Measurements from ENCODE around the gene LIX1L. TPM values are rescaled to one million over a fixed set of nuclear protein-coding genes. Genes with fewer than 3 reads are reported as not detected.

LIX1L gene
- total and polyA plus RNA-seq, 2 of the 13 experiments (the other 11 are each of a cell fraction or from before 2014, with no cell fraction given) = 8.1 to 24.9 TPM

DNA sequence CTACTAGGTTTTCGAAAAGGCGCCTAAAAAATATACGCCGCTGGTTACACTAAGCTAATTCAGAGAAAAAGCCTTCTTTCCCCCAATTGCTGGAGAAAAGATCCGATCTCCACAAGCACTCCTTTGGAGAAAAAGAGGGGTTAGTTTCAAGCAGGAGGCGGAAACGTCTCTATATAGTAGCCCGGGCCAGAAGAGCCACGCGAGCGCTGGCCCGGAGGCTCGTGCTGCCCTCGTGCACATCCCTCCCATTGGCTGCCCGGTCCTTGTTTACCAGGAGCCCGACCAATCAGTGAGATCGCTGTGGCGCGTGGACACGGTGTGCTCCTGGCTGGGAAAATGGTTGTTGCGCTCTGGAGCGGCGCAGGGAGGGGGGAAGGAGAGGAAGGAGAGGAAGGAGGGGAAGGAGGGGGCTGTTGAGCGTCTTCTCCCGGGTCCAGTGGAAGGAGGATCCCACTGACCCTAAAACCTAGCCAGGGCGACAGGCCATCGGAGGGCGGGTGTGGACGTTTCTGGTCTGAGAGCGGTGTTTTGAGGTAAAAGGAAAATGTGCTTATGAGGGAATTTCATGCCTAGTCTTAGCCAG is 38.7 kb upstream of the LIX1L start, which contains the start of gene TXNIP (continued):
- TF ChIP-seq, protein P1, sequence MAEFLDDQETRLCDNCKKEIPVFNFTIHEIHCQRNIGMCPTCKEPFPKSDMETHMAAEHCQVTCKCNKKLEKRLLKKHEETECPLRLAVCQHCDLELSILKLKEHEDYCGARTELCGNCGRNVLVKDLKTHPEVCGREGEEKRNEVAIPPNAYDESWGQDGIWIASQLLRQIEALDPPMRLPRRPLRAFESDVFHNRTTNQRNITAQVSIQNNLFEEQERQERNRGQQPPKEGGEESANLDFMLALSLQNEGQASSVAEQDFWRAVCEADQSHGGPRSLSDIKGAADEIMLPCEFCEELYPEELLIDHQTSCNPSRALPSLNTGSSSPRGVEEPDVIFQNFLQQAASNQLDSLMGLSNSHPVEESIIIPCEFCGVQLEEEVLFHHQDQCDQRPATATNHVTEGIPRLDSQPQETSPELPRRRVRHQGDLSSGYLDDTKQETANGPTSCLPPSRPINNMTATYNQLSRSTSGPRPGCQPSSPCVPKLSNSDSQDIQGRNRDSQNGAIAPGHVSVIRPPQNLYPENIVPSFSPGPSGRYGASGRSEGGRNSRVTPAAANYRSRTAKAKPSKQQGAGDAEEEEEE (CRISPR knock-in tag; IDR thresholded peaks at IDR 0.05; ENCODE audit: borderline replicate concordance) = no peak; the same call in 1 of the 2 replicates
- TF ChIP-seq ZNF720 (CRISPR knock-in tag; IDR thresholded peaks at IDR 0.05) = no peak
- TF ChIP-seq ZNF782 (CRISPR knock-in tag; IDR thresholded peaks at IDR 0.05; ENCODE audit: borderline replicate concordance) = no peak
- TF ChIP-seq NKX3-1 (CRISPR knock-in tag; IDR thresholded peaks at IDR 0.05) = no peak; the same call in 1 of the 2 replicates
- no peak for TF ChIP-seq HNRNPL (IDR thresholded peaks at IDR 0.05; ENCODE audit: low read depth, low read length)
- peak; percentile 89 for TF ChIP-seq PHF5A (CRISPR knock-in tag; IDR thresholded peaks at IDR 0.05; ENCODE audit: low read depth, unreplicated experiment)
- 0 out of 2 replicates have a peak, but pooled peaks have one; percentile 67 for TF ChIP-seq ZNF224 (CRISPR knock-in tag; IDR thresholded peaks at IDR 0.05)
- TF ChIP-seq GATAD2A (CRISPR knock-in tag; IDR thresholded peaks at IDR 0.05) = peak; percentile 84; the same call in 1 of the 2 replicates
- TF ChIP-seq, protein P2, sequence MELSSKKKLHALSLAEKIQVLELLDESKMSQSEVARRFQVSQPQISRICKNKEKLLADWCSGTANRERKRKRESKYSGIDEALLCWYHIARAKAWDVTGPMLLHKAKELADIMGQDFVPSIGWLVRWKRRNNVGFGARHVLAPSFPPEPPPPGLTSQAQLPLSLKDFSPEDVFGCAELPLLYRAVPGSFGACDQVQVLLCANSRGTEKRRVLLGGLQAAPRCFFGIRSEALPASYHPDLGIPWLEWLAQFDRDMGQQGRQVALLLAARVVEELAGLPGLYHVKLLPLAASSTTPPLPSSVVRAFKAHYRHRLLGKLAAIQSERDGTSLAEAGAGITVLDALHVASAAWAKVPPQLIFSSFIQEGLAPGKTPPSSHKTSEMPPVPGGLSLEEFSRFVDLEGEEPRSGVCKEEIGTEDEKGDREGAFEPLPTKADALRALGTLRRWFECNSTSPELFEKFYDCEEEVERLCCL (CRISPR knock-in tag; IDR thresholded peaks at IDR 0.05; ENCODE audit: borderline replicate concordance) = 0 out of 2 replicates have a peak, but pooled peaks have one; percentile 52
- TF ChIP-seq HDAC2 (CRISPR knock-in tag; IDR thresholded peaks at IDR 0.05) = peak; percentile 69
- peak; percentile 95 for TF ChIP-seq TGIF2 (CRISPR knock-in tag; IDR thresholded peaks at IDR 0.05)
- TF ChIP-seq FOXK2 (IDR thresholded peaks at IDR 0.05) = peak; percentile 100
- TF ChIP-seq, protein P3, sequence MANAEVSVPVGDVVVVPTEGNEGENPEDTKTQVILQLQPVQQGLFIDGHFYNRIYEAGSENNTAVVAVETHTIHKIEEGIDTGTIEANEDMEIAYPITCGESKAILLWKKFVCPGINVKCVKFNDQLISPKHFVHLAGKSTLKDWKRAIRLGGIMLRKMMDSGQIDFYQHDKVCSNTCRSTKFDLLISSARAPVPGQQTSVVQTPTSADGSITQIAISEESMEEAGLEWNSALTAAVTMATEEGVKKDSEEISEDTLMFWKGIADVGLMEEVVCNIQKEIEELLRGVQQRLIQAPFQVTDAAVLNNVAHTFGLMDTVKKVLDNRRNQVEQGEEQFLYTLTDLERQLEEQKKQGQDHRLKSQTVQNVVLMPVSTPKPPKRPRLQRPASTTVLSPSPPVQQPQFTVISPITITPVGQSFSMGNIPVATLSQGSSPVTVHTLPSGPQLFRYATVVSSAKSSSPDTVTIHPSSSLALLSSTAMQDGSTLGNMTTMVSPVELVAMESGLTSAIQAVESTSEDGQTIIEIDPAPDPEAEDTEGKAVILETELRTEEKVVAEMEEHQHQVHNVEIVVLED (CRISPR knock-in tag; IDR thresholded peaks at IDR 0.05; ENCODE audit: borderline replicate concordance) = peak; percentile 68; the same call in 1 of the 2 replicates
- TF ChIP-seq, protein P4, sequence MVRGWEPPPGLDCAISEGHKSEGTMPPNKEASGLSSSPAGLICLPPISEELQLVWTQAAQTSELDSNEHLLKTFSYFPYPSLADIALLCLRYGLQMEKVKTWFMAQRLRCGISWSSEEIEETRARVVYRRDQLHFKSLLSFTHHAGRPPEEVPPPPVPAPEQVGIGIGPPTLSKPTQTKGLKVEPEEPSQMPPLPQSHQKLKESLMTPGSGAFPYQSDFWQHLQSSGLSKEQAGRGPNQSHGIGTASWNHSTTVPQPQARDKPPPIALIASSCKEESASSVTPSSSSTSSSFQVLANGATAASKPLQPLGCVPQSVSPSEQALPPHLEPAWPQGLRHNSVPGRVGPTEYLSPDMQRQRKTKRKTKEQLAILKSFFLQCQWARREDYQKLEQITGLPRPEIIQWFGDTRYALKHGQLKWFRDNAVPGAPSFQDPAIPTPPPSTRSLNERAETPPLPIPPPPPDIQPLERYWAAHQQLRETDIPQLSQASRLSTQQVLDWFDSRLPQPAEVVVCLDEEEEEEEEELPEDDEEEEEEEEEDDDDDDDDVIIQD (CRISPR knock-in tag; IDR thresholded peaks at IDR 0.05; ENCODE audit: low read depth) = no peak; the same call in 1 of the 2 replicates
- TF ChIP-seq ZNF501 (CRISPR knock-in tag; IDR thresholded peaks at IDR 0.05) = peak; percentile 89
- no peak for TF ChIP-seq REXO4 (CRISPR knock-in tag; IDR thresholded peaks at IDR 0.05; ENCODE audit: borderline replicate concordance)
- TF ChIP-seq, protein P5, sequence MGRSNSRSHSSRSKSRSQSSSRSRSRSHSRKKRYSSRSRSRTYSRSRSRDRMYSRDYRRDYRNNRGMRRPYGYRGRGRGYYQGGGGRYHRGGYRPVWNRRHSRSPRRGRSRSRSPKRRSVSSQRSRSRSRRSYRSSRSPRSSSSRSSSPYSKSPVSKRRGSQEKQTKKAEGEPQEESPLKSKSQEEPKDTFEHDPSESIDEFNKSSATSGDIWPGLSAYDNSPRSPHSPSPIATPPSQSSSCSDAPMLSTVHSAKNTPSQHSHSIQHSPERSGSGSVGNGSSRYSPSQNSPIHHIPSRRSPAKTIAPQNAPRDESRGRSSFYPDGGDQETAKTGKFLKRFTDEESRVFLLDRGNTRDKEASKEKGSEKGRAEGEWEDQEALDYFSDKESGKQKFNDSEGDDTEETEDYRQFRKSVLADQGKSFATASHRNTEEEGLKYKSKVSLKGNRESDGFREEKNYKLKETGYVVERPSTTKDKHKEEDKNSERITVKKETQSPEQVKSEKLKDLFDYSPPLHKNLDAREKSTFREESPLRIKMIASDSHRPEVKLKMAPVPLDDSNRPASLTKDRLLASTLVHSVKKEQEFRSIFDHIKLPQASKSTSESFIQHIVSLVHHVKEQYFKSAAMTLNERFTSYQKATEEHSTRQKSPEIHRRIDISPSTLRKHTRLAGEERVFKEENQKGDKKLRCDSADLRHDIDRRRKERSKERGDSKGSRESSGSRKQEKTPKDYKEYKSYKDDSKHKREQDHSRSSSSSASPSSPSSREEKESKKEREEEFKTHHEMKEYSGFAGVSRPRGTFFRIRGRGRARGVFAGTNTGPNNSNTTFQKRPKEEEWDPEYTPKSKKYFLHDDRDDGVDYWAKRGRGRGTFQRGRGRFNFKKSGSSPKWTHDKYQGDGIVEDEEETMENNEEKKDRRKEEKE (IDR thresholded peaks at IDR 0.05) = no peak
- TF ChIP-seq ZNF678 (CRISPR knock-in tag; IDR thresholded peaks at IDR 0.05) = no peak

Data from HepG2 (cell line).